ENCODE measurements around the gene C20orf204.

The C20orf204 gene

GRCh38 chr20:64049878-64050260, 13.9 kb downstream of the C20orf204 start:
- Histone ChIP-seq H3K9me3 (ENCODE audit: control insufficient read depth in 5 of 5, low read length in 5 of 5) (no peaks in the 10 kb centered on the region), H3K9ac (ENCODE audit: low read length in 5 of 5) (peak overlapping the region in 3 of 5 donors; percentile 1 to 69 (median 43)), H3K27ac (ENCODE audit: low read depth, low read length) (peak overlapping the region; percentile 82), H3K4me3 (ENCODE audit: low read depth in 1 of 5, low read length in 5 of 5) (peak overlapping the region in 3 of 5 donors; percentile 58 to 65 (median 58)), H3K4me1 (ENCODE audit: control insufficient read depth in 5 of 5, insufficient read depth in 5 of 5, low read length in 5 of 5) (peaks cover 0 to 63% (median 13%) of the 10 kb centered on the region in 5 donors), H3K27me3 (ENCODE audit: control insufficient read depth in 5 of 5, insufficient read depth in 4 of 5, low read length in 5 of 5) (peaks cover 44 to 64% (median 57%) of the 10 kb centered on the region in 5 donors), H3K36me3 (ENCODE audit: control insufficient read depth in 5 of 5, insufficient read depth in 5 of 5, low read length in 5 of 5) (peaks cover 0 to 6% (median 3%) of the 10 kb centered on the region in 5 donors)

- Histone ChIP-seq H3K4me1 (ENCODE audit: control insufficient read depth in 5 of 5, insufficient read depth in 5 of 5, low read length in 5 of 5) (peaks cover 0 to 63% (median 13%) of the 10 kb centered on the region in 5 donors), H3K9ac (ENCODE audit: low read length in 5 of 5) (peak overlapping the region in 3 of 5 donors; percentile 1 to 69 (median 43)), H3K27me3 (ENCODE audit: control insufficient read depth in 5 of 5, insufficient read depth in 4 of 5, low read length in 5 of 5) (peaks cover 45 to 68% (median 53%) of the 10 kb centered on the region in 5 donors), H3K27ac (ENCODE audit: low read depth, low read length) (peak overlapping the region; percentile 82), H3K36me3 (ENCODE audit: control insufficient read depth in 5 of 5, insufficient read depth in 5 of 5, low read length in 5 of 5) (peaks cover 0 to 6% (median 3%) of the 10 kb centered on the region in 5 donors), H3K4me3 (ENCODE audit: low read depth in 1 of 5, low read length in 5 of 5) (peak overlapping the region in 3 of 5 donors; percentile 58 to 65 (median 58)), H3K9me3 (ENCODE audit: control insufficient read depth in 5 of 5, low read length in 5 of 5) (no peaks in the 10 kb centered on the region)
Observed at GRCh38 chr20:64050261-64051032, 14.5 kb downstream of the C20orf204 start.

GRCh38 chr20:64051033-64051452, 15.1 kb downstream of the C20orf204 start:
- Histone ChIP-seq H3K9ac (ENCODE audit: low read length in 5 of 5) (peak overlapping the region in 2 of 5 donors; percentile 43 to 69), H3K4me3 (ENCODE audit: low read depth in 1 of 5, low read length in 5 of 5) (peak overlapping the region in 3 of 5 donors; percentile 58 to 65 (median 58)), H3K36me3 (ENCODE audit: control insufficient read depth in 5 of 5, insufficient read depth in 5 of 5, low read length in 5 of 5) (peaks cover 0 to 5% (median 3%) of the 10 kb centered on the region in 5 donors), H3K27me3 (ENCODE audit: control insufficient read depth in 5 of 5, insufficient read depth in 4 of 5, low read length in 5 of 5) (peaks cover 44 to 70% (median 58%) of the 10 kb centered on the region in 5 donors), H3K9me3 (ENCODE audit: control insufficient read depth in 5 of 5, low read length in 5 of 5) (no peaks in the 10 kb centered on the region), H3K27ac (ENCODE audit: low read depth, low read length) (peak overlapping the region; percentile 82), H3K4me1 (ENCODE audit: control insufficient read depth in 5 of 5, insufficient read depth in 5 of 5, low read length in 5 of 5) (peaks cover 0 to 63% (median 18%) of the 10 kb centered on the region in 5 donors)

GRCh38 chr20:64051561-64052325, 15.8 kb downstream of the C20orf204 start:
- H3K27ac ChIP-seq (ENCODE audit: low read depth, low read length) = peak overlapping the region; percentile 82
- peaks cover 42 to 70% (median 56%) of the 10 kb centered on the region in 5 donors for H3K27me3 ChIP-seq (ENCODE audit: control insufficient read depth in 5 of 5, insufficient read depth in 4 of 5, low read length in 5 of 5)
- peaks cover 0 to 66% (median 20%) of the 10 kb centered on the region in 5 donors for H3K4me1 ChIP-seq (ENCODE audit: control insufficient read depth in 5 of 5, insufficient read depth in 5 of 5, low read length in 5 of 5)
- peak overlapping the region in 2 of 5 donors; percentile 15 to 65 for H3K4me3 ChIP-seq (ENCODE audit: low read depth in 1 of 5, low read length in 5 of 5)
- peaks cover 0 to 5% (median 0%) of the 10 kb centered on the region in 5 donors for H3K36me3 ChIP-seq (ENCODE audit: control insufficient read depth in 5 of 5, insufficient read depth in 5 of 5, low read length in 5 of 5)
- H3K9me3 ChIP-seq (ENCODE audit: control insufficient read depth in 5 of 5, low read length in 5 of 5) = no peaks in the 10 kb centered on the region
- H3K9ac ChIP-seq (ENCODE audit: low read length in 5 of 5) = peak overlapping the region in 1 of 5 donors; percentile 68

- Histone ChIP-seq H3K4me3 (ENCODE audit: low read depth in 1 of 5, low read length in 5 of 5) (peak overlapping the region in 1 of 5 donors; percentile 65), H3K27me3 (ENCODE audit: control insufficient read depth in 5 of 5, insufficient read depth in 4 of 5, low read length in 5 of 5) (peaks cover 45 to 70% (median 56%) of the 10 kb centered on the region in 5 donors), H3K36me3 (ENCODE audit: control insufficient read depth in 5 of 5, insufficient read depth in 5 of 5, low read length in 5 of 5) (peaks cover 0 to 3% (median 0%) of the 10 kb centered on the region in 5 donors), H3K9ac (ENCODE audit: low read length in 5 of 5) (peak overlapping the region in 2 of 5 donors; percentile 17 to 30), H3K4me1 (ENCODE audit: control insufficient read depth in 5 of 5, insufficient read depth in 5 of 5, low read length in 5 of 5) (peaks cover 0 to 72% (median 24%) of the 10 kb centered on the region in 5 donors), H3K27ac (ENCODE audit: low read depth, low read length) (peak overlapping the region; percentile 82), H3K9me3 (ENCODE audit: control insufficient read depth in 5 of 5, low read length in 5 of 5) (no peaks in the 10 kb centered on the region)
Observed at GRCh38 chr20:64052326-64052722, 16.3 kb downstream of the C20orf204 start.

- H3K4me1 ChIP-seq (ENCODE audit: control insufficient read depth in 5 of 5, insufficient read depth in 5 of 5, low read length in 5 of 5) = peaks cover 0 to 80% (median 33%) of the 10 kb centered on the region in 5 donors
Observed at GRCh38 chr20:64052987-64053840, 17.2 kb downstream of the C20orf204 start.

GRCh38 chr20:64053841-64054661, 18.1 kb downstream of the C20orf204 start:
- Histone ChIP-seq H3K27ac (ENCODE audit: low read depth, low read length) (peak overlapping the region; percentile 82), H3K9me3 (ENCODE audit: control insufficient read depth in 5 of 5, low read length in 5 of 5) (no peaks in the 10 kb centered on the region), H3K36me3 (ENCODE audit: control insufficient read depth in 5 of 5, insufficient read depth in 5 of 5, low read length in 5 of 5) (no peaks in the 10 kb centered on the region), H3K4me1 (ENCODE audit: control insufficient read depth in 5 of 5, insufficient read depth in 5 of 5, low read length in 5 of 5) (peaks cover 0 to 84% (median 33%) of the 10 kb centered on the region in 5 donors), H3K9ac (ENCODE audit: low read length in 5 of 5) (peak overlapping the region in 3 of 5 donors; percentile 41 to 59 (median 48)), H3K27me3 (ENCODE audit: control insufficient read depth in 5 of 5, insufficient read depth in 4 of 5, low read length in 5 of 5) (peaks cover 47 to 63% (median 52%) of the 10 kb centered on the region in 5 donors), H3K4me3 (ENCODE audit: low read depth in 1 of 5, low read length in 5 of 5) (peak overlapping the region in 3 of 5 donors; percentile 38 to 50 (median 50))

More at GRCh38 chr20:64052987-64053840, 17.2 kb downstream of the C20orf204 start:
- Histone ChIP-seq H3K27me3 (ENCODE audit: control insufficient read depth in 5 of 5, insufficient read depth in 4 of 5, low read length in 5 of 5) (peaks cover 47 to 66% (median 55%) of the 10 kb centered on the region in 5 donors), H3K27ac (ENCODE audit: low read depth, low read length) (peak overlapping the region; percentile 82), H3K9ac (ENCODE audit: low read length in 5 of 5) (peak overlapping the region in 1 of 5 donors; percentile 48), H3K9me3 (ENCODE audit: control insufficient read depth in 5 of 5, low read length in 5 of 5) (no peaks in the 10 kb centered on the region), H3K36me3 (ENCODE audit: control insufficient read depth in 5 of 5, insufficient read depth in 5 of 5, low read length in 5 of 5) (no peaks in the 10 kb centered on the region), H3K4me3 (ENCODE audit: low read depth in 1 of 5, low read length in 5 of 5) (peak overlapping the region in 2 of 5 donors; percentile 27 to 45)

- Histone ChIP-seq H3K4me3 (ENCODE audit: low read depth in 1 of 5, low read length in 5 of 5) (peak overlapping the region in 4 of 5 donors; percentile 9 to 27 (median 20)), H3K27ac (ENCODE audit: low read depth, low read length) (peak overlapping the region; percentile 82), H3K27me3 (ENCODE audit: control insufficient read depth in 5 of 5, insufficient read depth in 4 of 5, low read length in 5 of 5) (peaks cover 39 to 59% (median 45%) of the 10 kb centered on the region in 5 donors), H3K9me3 (ENCODE audit: control insufficient read depth in 5 of 5, low read length in 5 of 5) (no peaks in the 10 kb centered on the region), H3K36me3 (ENCODE audit: control insufficient read depth in 5 of 5, insufficient read depth in 5 of 5, low read length in 5 of 5) (peaks cover 0 to 2% (median 0%) of the 10 kb centered on the region in 5 donors), H3K4me1 (ENCODE audit: control insufficient read depth in 5 of 5, insufficient read depth in 5 of 5, low read length in 5 of 5) (peaks cover 0 to 76% (median 30%) of the 10 kb centered on the region in 5 donors), H3K9ac (ENCODE audit: low read length in 5 of 5) (peak overlapping the region in 2 of 5 donors; percentile 26 to 28)
Observed at GRCh38 chr20:64055396-64055892, 19.5 kb downstream of the C20orf204 start.
